Activated CD8-positive, alpha-beta memory T cell treated with anti-CD3 and anti-CD28 coated beads, Interleukin-2, amount 50 U/mL, for 1 hour (primary cell): ENCODE measurements around the gene SPCS3.
A peak's percentile ranks its signal among the peaks of the same experiment; 100 is the strongest.
"Not testable (repeated sequence)": the region's sequence is repeated elsewhere in the genome, so short reads cannot be mapped to it uniquely, and the experiment has no call there.

Source experiments
- DNase-seq: peaks from one replicate; pipeline ENCODE4 v3.0.0-alpha.2; 2020; ENCODE audit errors: extremely low read depth

The SPCS3 gene

DNA sequence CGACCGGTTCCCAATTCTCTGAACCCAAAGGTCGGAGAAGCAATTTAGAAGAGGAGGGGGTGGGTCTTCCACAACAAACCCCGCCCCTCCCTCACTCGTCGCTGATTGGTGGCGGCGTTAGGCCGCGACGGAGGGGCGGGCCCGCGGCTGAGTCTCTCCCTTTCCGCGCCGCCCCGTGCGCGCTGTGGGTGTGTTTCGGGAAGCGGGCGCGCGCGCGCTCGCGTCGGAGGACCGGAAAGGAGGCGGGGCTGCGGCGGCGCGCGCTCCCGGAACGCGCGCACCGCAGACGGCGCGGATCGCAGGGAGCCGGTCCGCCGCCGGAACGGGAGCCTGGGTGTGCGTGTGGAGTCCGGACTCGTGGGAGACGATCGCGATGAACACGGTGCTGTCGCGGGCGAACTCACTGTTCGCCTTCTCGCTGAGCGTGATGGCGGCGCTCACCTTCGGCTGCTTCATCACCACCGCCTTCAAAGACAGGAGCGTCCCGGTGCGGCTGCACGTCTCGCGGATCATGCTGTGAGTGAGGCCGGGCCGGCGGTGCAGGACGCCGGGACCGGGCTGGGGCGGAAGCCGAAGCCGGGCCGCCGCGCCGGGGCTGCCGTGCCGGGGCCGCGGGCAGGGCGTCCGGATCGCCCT is at the start of gene SPCS3:
Gene SPCS3 (plus strand): TSS at position 263 of the 636 bp plus-strand sequence. CDS start 111 bp downstream, at position 374.
- peak; percentile 80 for DNase-seq

DNA sequence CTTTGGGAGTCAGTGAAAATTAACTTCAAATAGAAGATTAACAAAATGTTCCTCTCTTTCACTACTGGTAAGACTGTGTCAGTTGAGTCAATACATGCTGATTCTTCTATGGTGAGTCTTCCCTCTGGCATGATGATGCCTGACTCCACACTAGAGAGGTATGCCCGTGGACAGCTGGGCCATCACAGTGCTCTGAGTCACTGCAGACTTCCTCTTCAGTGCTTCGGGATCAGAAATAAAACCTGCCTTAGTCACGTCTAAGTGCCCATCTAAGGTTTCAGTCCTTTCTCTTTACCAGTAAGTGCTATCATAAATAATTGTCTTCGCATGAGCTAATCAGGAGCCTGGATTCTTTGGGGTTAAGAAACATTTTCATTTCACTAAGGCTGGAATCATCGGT is 49.1 kb upstream of the SPCS3 start:
- DNase-seq = no peak

DNA sequence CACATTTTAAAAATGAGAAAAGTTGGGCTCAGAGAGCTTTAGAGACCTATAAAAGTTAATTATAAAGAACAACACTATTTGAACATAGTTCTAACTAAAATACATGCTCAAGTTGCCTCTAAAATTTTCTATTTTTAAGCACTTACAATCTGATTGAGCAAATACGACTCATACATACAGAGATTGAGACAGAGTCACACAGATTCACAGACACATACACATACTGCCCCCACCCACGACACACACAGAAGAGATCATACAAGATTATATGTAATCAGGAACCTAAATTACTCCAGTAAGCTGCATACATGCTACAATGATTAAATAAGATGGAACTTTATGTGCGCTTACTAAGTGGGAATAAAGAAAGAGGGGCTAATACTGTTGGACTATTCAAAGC is 48.0 kb upstream of the SPCS3 start:
- no peak for DNase-seq

DNA sequence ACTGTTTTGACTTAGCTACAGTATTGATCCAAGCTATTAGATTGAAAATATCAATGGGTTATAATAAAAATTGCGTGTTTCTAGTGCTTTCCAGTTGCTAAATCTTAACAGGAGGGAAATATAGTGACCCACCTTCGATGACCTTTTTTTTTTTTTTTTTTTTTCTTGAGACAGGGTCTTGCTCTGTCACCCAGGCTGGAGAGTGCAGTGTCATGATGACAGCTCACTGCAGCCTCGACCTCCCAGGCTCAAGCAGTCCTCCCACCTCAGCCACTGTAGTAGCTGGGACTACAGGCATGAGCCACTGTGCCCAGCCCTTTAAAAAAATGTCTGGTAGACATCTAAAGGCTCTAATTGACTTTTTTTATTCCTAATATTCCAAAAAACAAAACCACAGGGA is 47.0 kb upstream of the SPCS3 start:
- no peak for DNase-seq

DNA sequence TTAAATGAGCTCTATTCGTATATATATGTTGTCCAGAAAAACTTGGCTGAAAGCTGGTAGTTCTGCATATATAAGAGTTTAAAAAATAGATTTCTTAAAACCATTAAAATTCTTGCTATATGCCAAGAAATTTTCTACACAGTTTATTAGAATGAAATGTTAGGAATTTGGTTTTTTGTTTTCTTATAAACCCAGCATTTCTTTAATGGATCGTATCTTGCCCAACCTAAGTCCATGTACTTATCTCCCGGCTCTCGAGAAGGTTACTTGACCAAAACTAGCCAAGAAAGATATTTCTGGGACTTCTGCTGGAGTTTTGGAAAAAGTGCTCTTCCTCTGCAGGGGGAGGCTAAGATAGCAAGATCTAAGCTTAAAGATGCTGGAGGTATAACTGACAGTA is 46.0 kb upstream of the SPCS3 start:
- no peak for DNase-seq

DNA sequence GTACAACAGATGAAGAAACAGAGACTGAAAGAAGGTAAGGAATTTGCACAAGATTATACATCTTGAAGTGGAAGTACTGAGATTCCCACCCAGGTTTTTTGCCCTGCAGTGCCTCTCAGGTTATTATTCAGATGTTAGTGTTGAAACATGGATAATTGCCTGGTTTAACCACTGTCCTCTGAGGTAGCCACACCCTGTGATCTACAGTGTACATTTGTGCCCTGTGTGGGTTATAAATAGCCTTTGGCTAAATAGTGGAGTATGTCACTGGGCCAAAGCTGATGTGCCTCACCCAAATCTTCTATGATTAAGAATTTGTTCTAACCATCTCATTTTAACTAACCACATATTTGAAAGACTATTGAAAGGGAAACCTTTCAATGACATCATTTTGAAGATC is 45.3 kb upstream of the SPCS3 start:
- DNase-seq = no peak

DNA sequence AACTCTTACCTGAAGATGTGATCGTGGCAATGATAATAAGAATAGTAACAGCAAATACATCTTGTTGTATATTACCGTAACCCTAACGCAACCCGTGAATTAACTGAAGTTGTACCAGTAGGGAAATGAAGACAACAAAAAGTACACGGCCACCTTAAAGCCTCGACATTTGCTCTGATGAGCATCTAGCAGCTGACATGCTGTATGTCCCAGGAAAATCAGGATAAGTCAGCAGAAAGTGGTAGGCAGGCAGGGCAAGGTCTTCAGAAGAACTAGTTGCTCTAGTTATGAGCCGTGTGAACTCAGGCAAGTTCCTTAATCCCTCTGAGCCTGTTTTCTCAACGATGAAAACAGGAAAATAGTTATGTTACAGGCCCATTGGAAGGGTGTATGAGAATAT is 43.1 kb upstream of the SPCS3 start:
- DNase-seq = no peak

DNA sequence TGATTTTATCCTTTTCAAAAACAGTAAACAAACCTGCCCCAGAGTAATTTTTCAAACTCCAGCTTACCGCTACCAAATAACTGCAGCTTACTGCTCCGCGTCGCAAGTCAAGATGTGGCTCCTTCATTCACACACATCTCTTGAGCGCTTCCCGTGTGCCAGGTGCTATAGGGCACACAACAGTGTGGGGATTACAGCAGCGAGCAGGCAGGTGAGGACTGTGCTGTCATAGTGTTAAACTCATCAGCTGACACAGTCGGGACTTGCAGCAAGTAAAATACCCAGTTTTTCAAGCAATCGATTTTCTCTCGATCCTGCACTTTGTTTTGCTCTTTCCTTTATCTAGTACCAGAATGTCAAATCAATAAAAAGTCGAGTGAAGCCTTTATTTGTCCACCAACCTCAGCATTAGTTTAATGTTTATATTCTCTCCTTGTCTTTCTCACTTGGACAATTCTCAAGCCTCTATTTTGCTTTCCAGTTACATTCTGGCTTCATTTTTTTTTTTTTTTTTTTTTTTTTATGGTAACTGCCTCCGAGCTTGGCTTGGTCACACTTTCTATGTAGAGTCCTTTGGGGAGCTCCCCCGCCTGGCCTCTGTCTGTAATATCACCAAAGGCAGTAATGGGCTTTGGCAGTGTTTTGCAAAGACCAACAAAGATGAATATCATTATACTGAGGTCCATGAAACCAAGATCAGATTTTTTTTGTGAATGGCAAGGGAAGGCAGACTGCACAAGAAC is 42.4 kb upstream of the SPCS3 start:
- no peak for DNase-seq

DNA sequence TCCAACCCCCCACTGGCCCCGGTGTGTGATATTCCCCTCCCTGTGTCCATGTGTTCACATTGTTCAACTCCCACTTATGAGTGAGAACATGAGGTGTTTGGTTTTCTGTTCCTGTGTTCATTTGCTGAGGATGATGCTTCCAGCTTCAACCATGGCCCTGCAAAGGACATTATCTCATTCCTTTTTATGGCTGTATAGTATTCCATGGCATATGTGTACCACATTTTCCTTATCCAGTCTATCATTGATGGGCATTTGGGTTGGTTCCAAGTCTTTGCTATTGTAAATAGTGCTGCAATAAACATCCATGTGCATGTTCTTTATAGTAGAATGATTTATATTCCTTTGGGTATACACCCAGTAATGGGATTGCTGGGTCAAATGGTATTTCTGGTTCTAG is 40.2 kb upstream of the SPCS3 start:
- DNase-seq = not testable (repeated sequence)

DNA sequence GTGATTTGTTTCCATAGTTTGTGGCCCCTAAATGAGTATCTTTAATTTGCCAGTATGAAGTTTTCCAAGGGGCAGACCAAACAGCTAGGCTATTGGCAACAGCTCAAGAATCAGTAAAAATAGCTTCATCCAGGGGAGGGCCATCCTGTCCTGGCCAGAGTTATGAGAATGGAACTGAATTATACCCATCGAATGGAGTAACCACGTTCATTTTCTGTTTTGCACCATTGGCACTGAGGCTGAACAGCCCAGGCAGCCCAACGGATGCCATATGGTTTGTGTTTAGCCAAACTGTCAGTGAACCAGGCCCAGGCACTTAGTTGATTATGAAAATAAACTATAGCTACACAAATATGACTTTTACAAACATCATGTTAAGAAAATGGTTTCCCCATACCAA is 33.0 kb upstream of the SPCS3 start:
- no peak for DNase-seq

DNA sequence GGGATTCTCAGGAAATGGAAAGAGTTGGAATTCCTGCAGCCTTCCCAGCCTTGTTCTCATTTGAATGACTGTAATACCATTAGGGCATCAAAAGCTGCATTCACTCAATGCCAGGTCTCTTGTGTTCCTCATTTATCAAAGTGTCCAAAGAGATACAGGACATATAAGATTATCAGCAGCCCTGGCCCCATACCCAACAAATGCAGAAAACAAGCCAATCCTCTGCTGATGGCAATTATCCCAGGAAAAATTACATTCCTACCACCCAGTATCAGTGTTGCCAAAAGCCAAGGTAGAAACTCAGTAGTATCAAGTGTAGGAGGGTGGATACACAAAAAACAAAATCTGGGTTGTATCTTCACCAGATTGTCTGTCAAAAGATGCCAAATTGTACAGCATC is 32.2 kb upstream of the SPCS3 start:
- DNase-seq = no peak

DNA sequence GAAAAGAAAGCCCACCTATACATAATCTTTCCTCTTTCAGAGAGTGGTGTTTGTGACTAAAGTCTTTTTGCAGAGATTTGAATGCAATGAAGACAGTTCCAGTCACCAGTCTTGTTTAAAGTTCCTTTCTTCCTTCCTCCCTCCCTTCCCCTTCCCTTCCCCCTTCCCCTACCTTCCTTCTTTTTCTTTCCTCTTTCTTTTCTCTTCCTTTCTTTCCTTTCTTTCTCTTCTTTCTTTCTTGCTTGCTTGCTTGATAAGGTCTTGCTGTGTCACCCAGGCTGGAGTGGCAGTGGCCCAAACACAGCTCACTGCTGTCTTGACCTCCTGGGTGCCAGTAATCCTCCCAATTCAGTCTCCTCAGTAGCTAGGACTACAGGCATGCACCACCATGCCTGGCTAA is 31.7 kb upstream of the SPCS3 start:
- DNase-seq = no peak

DNA sequence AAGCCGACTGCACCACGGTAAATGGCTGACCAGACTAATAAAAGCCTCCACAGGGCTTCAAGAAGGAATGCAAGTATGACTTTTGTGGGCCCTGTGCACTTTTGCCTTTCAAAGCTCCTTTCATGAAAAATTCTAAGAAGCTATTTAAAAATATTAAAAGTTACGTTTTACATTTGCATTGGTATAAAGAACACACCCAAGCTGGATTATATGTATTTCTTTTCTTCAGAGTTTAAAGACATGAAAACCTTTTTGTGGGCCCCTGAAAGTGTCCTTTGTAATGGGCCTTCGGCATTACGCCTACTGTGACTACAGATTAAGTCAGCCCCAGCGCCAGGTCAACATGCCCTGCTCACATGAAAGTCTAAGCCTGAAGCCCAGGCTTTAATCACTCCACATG is 30.2 kb upstream of the SPCS3 start:
- DNase-seq = no peak

DNA sequence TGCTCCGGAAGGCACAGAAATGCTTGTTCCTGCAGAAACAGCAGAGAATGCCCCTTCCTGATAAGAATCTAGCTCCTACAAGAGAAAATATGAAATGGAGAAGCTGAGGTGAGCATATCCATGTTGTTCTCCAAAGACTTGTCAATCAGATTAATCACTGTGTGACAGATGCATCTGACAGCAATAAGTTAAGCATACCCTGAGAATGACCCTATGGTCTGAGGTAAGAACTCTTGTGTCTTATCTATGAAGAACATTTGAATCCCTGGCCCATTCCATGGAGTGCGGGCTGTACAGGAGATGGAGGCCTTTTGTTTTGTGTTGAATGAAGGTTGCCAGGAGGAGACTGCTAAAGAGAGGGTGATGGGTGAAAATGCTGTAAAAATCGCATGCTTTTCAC is 29.2 kb upstream of the SPCS3 start:
- no peak for DNase-seq

DNA sequence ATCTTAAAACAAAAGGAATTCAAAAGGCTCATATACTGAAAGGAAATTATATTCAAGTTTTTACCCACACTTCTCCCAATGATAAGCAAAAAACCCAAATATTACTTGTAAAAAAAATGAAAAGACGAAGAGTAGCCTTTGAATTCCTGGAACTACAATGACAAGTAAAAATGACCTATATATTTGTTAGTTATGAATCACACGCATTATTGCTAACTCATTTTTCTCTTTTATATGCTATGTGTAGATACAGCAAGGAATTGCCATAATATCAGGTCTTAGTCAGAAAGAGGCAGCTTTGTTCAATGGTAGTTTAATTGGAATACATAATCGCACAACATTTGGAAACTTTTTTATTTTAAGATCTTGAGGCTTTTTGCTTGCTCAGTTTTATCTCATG is 28.0 kb upstream of the SPCS3 start:
- DNase-seq = no peak

DNA sequence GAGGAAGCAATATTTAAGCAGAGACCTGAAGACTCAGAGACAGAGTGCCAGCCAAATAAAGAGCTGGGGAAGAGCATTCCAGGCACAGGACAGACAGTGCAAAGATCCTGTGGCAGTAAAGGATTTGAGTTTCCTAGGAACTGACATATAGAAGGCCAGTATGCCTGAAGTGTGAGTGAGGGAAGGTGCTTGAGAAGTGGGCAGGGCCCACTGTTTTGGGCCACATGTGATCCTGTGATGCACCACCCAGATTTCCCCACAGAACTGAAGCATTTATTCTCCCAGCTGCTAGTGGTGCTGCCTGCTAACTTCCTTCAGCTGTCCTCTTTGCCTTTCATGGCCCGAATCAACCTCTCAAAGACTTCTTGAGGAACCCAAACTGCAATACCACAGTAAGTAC is 26.8 kb upstream of the SPCS3 start:
- no peak for DNase-seq

DNA sequence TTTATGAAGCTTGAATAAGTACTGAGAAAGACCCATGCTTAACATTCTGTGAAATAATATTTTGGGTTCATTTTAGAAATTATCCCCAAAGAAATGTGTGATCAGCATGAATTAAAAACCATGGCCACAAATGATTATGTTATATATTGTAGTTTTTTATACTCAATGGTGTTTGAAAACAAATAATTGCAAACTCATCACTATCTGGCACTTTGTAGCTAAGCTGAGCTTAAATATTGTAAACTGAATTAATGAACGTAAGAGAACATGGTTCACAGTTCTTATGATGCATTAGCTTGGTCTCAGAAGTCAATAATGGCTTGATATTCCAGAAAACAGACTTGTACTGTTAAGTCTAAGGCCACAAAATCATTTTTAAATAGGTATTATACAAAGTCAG is 26.1 kb upstream of the SPCS3 start:
- DNase-seq = no peak

DNA sequence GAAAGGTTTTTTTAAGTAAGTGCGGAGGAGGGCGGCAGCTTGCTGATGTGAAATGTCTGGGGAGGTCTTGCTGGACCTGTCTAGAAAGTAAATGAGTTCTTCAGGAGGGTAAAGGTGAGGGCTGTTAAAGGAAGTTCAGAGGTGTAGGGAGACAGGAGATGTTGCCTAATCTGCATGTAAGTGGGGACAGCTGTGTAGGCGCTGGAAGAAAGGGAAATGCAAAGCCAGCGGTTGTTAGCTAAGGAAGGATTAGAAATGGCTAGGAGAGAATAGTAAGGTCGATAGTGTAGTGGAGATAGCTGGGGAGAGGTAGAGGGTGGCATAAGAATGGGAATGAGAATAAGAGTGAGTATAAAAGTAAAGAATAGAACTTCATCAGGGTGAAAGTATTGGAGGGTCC is 23.9 kb upstream of the SPCS3 start:
- not testable (repeated sequence) for DNase-seq

DNA sequence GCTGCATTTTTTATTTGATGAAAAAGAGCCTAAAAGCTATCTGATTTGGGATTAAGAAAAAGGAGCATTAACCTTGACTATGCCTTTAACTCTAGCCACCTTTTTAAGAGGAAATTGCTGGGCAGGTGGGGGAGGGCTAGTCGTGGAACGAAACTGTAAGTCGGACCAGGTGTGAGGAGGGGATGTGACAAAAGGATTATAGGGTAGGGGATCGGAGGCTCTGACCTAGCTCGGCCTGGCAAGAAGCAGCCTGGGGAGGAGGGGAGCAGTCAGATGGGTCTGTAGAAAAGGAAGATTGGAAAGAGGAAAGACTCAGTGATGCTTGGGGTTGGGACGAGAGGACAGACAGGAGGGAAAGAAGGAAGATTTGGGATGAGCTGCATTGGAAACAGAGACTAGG is 21.1 kb upstream of the SPCS3 start:
- no peak for DNase-seq

DNA sequence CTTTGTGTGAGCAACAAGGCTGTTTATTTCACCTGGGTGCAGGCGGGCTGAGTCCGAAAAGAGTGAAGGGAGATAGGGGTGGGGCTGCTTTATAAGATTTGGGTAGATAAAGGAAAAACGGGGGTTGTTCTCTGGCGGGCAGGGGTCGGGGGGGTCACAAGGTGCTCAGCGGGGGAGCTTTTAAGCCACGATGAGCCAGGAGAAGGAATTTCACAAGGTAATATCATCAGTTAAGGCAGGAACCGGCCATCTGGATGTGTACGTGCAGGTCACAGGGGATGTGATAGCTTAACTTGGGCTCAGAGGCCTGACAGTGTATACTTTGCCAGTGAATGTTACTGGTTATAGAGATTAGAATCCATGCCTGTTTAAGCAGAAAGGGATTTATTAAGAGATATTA is 19.7 kb upstream of the SPCS3 start:
- DNase-seq = no peak

DNA sequence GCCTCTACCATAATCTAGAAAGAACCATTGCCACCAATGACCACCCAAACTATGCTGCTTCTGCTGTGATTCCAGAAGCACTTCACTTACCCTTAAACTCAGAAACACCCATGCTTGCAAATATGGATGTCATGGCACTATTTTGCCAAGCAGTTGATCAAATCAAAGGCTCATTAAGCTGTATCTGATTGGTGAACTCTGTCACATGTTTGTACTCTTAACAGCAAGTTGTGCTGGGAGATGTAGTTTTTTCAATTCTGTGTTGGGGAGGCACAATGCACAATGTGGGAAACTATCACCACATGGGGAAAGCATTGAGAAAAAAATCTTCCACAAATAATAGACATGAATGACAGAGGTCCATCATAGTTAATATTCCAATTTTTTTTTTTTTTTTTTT is 19.2 kb upstream of the SPCS3 start:
- DNase-seq = no peak

DNA sequence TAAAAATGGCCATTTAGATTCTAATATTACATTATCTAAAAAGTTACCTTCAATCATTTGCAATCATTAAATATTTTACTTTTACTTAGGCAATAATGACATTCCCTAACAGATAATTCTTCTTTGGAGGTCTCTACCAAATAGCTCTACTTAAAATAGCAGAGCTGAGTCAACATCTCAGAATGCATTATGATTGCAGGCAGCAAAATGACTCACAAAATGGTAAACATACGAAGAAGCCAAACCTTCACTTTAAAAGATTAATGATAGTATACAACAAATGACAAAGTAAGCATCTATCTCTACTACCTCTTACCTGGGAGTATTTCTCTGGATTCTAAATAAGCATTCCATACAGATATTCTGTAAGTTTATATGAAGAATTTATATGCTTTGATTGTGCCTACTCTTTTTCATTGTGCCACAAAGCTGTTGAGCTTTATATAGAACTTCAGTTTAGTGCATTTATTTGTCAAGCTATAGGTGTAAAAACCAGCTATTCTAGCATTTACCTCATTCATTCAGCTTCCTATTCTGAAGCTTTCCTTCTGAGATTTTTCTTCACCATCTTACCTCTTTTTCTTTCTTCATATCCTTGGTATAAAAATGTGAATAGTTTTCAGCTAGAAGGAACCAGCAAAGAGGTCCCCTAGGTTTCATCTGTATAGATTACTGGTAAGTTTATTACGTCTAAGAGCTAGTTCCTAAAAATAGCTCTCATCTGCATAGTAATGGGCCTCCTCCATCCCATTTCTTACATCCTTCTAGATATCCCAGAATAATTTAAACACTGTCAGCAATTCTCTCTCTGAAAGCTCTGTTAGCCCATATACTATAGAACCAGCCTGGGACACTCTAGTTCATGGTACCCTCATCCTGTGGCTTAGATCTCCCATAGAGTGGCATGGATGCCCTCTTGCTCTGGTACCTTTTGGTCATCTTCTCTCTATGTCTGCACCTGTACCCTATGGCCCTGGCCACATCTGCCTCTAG is 17.2 kb upstream of the SPCS3 start:
- no peak for DNase-seq

DNA sequence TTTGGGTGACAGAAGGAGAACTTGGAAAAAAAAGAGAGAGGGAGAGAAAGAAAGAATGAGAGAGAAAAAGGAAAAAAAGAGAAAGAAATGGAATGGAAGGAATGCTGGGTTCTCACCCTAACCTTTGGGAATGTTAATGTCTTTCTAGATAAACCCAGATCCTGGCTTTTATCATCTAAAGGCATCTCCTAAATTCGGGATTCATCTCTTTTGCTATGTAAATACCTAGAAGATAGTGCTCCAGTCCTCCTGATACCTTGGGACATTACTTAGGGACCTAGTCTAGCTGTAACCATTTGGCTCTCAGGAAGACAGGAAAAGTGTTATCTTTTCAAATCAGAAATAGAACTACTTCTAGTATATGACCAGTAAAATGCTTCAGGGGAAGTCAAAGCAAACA is 15.8 kb upstream of the SPCS3 start:
- DNase-seq = no peak
